ENCODE measurements around the gene RALB. TPM values are rescaled to one million over a fixed set of nuclear protein-coding genes. Genes with fewer than 3 reads are reported as not detected.

The RALB gene
- total RNA-seq, 2 experiments from 2014 or later: 45.7 to 50.4 TPM

GRCh38 chr2:120239488-120240287, 13.0 kb upstream of the RALB start:
- no peaks in the 10 kb centered on the region for H3K27me3 Mint-ChIP-seq
- H3K36me3 Mint-ChIP-seq: peaks cover 5% of the 10 kb centered on the region
- no peak overlapping the region for H3K27ac Mint-ChIP-seq
- no peak overlapping the region for H3K4me3 Mint-ChIP-seq
- no peak for ATAC-seq (ENCODE audit: low read depth)
- peaks cover 9% of the 10 kb centered on the region for H3K9me3 Mint-ChIP-seq
- H3K4me1 Mint-ChIP-seq: peaks cover 17% of the 10 kb centered on the region
- POLR2A ChIA-PET: interaction anchor here (0.7 to 1.8 kb wide), 3 partner anchors 7 to 75 kb away, joined by 3 to 9 read pairs (median 3); partner anchors contain the start of gene RALB
- DNase-seq: peak; percentile 15

- H3K4me3 Mint-ChIP-seq: no peak overlapping the region
- no peaks in the 10 kb centered on the region for H3K27me3 Mint-ChIP-seq
- H3K4me1 Mint-ChIP-seq: peaks cover 15% of the 10 kb centered on the region
- H3K27ac Mint-ChIP-seq: no peak overlapping the region
- POLR2A ChIA-PET: interaction anchor here (0.7 to 1.8 kb wide), 3 partner anchors 8 to 74 kb away, joined by 3 to 9 read pairs (median 3); partner anchors contain the start of gene RALB
- no peak for ATAC-seq (ENCODE audit: low read depth)
- peaks cover 4% of the 10 kb centered on the region for H3K36me3 Mint-ChIP-seq
- DNase-seq: no peak
- peaks cover 8% of the 10 kb centered on the region for H3K9me3 Mint-ChIP-seq
These were observed 11.7 kb upstream of the RALB start for GRCh38 chr2:120240901-120241429.

GRCh38 chr2:120241684-120242083, 11.0 kb upstream of the RALB start:
- peaks cover 8% of the 10 kb centered on the region for H3K9me3 Mint-ChIP-seq
- H3K36me3 Mint-ChIP-seq: peaks cover 4% of the 10 kb centered on the region
- H3K27ac Mint-ChIP-seq: no peak overlapping the region
- ATAC-seq (ENCODE audit: low read depth) (no peak), DNase-seq (no peak)
- POLR2A ChIA-PET: no interaction called here
- H3K27me3 Mint-ChIP-seq: peaks cover 2% of the 10 kb centered on the region
- H3K4me3 Mint-ChIP-seq: no peak overlapping the region
- H3K4me1 Mint-ChIP-seq: peaks cover 15% of the 10 kb centered on the region

GRCh38 chr2:120243211-120243610, 9.4 kb upstream of the RALB start:
- ATAC-seq (ENCODE audit: low read depth): no peak
- POLR2A ChIA-PET: interaction anchor here (0.9 to 1.3 kb wide), 2 partner anchors 9 to 10 kb away, joined by 3 to 4 read pairs; partner anchors contain the start of gene RALB

GRCh38 chr2:120243875-120244553, 8.6 kb upstream of the RALB start:
- no peak overlapping the region for H3K4me3 Mint-ChIP-seq
- ATAC-seq (ENCODE audit: low read depth): no peak
- H3K27ac Mint-ChIP-seq: peak overlapping the region; percentile 19
- no peak for DNase-seq
- POLR2A ChIA-PET: interaction anchor here (0.9 to 1.3 kb wide), 2 partner anchors 8 to 11 kb away, joined by 3 to 4 read pairs; partner anchors contain the start of gene RALB
- H3K27me3 Mint-ChIP-seq: peaks cover 16% of the 10 kb centered on the region
- H3K9me3 Mint-ChIP-seq: peaks cover 8% of the 10 kb centered on the region
- H3K36me3 Mint-ChIP-seq: peaks cover 4% of the 10 kb centered on the region
- peaks cover 20% of the 10 kb centered on the region for H3K4me1 Mint-ChIP-seq

More at GRCh38 chr2:120243211-120243610, 9.4 kb upstream of the RALB start:
- peaks cover 4% of the 10 kb centered on the region for H3K36me3 Mint-ChIP-seq
- H3K4me3 Mint-ChIP-seq: no peak overlapping the region
- no peak for DNase-seq
- H3K27ac Mint-ChIP-seq: no peak overlapping the region
- peaks cover 8% of the 10 kb centered on the region for H3K9me3 Mint-ChIP-seq
- peaks cover 22% of the 10 kb centered on the region for H3K4me1 Mint-ChIP-seq
- peaks cover 10% of the 10 kb centered on the region for H3K27me3 Mint-ChIP-seq

- H3K27ac Mint-ChIP-seq: no peak overlapping the region
- no peak overlapping the region for H3K4me3 Mint-ChIP-seq
- no peak for DNase-seq
- H3K9me3 Mint-ChIP-seq: peaks cover 8% of the 10 kb centered on the region
- peaks cover 22% of the 10 kb centered on the region for H3K27me3 Mint-ChIP-seq
- POLR2A ChIA-PET: interaction anchor here (1.0 to 1.3 kb wide), 2 partner anchors 8 to 13 kb away, joined by 4 to 5 read pairs; partner anchors contain the start of gene RALB
- peaks cover 4% of the 10 kb centered on the region for H3K36me3 Mint-ChIP-seq
- ATAC-seq (ENCODE audit: low read depth): no peak
- H3K4me1 Mint-ChIP-seq: peaks cover 18% of the 10 kb centered on the region
These were observed 7.8 kb upstream of the RALB start for GRCh38 chr2:120244656-120245519.

GRCh38 chr2:120245520-120246332, 6.9 kb upstream of the RALB start:
- POLR2A ChIA-PET: interaction anchor here (1.0 kb wide), 1 partner anchor 13 kb away, joined by 5 read pairs; no protein-coding TSS in a partner anchor
- H3K4me1 Mint-ChIP-seq: peaks cover 17% of the 10 kb centered on the region
- H3K36me3 Mint-ChIP-seq: peaks cover 4% of the 10 kb centered on the region
- H3K9me3 Mint-ChIP-seq: peaks cover 8% of the 10 kb centered on the region
- no peak for ATAC-seq (ENCODE audit: low read depth)
- H3K4me3 Mint-ChIP-seq: no peak overlapping the region
- H3K27me3 Mint-ChIP-seq: peaks cover 26% of the 10 kb centered on the region
- DNase-seq: no peak
- H3K27ac Mint-ChIP-seq: no peak overlapping the region

GRCh38 chr2:120246546-120247300, 5.9 kb upstream of the RALB start:
- H3K9me3 Mint-ChIP-seq: peaks cover 8% of the 10 kb centered on the region
- peaks cover 19% of the 10 kb centered on the region for H3K4me1 Mint-ChIP-seq
- H3K36me3 Mint-ChIP-seq: peaks cover 4% of the 10 kb centered on the region
- ATAC-seq (ENCODE audit: low read depth) (no peak), DNase-seq (no peak)
- POLR2A ChIA-PET: interaction anchor here (0.9 to 2.2 kb wide), 4 partner anchors 13 to 67 kb away, joined by 3 to 12 read pairs (median 4); no protein-coding TSS in a partner anchor
- no peak overlapping the region for H3K27ac Mint-ChIP-seq
- H3K4me3 Mint-ChIP-seq: peak overlapping the region; percentile 58
- H3K27me3 Mint-ChIP-seq: peaks cover 26% of the 10 kb centered on the region

GRCh38 chr2:120247851-120248250, 4.8 kb upstream of the RALB start:
- DNase-seq (no peak), ATAC-seq (ENCODE audit: low read depth) (no peak)
- Mint-ChIP-seq H3K9me3 (peaks cover 6% of the 10 kb centered on the region), H3K4me3 (no peak overlapping the region), H3K27me3 (peaks cover 26% of the 10 kb centered on the region), H3K27ac (no peak overlapping the region), H3K36me3 (peaks cover 4% of the 10 kb centered on the region), H3K4me1 (peaks cover 19% of the 10 kb centered on the region)
- POLR2A ChIA-PET: interaction anchor here (1.5 to 2.2 kb wide), 2 partner anchors 16 to 66 kb away, joined by 3 to 12 read pairs; no protein-coding TSS in a partner anchor

GRCh38 chr2:120250640-120251039, 2.0 kb upstream of the RALB start:
- peaks cover 37% of the 10 kb centered on the region for H3K4me1 Mint-ChIP-seq
- no peaks in the 10 kb centered on the region for H3K9me3 Mint-ChIP-seq
- peaks cover 15% of the 10 kb centered on the region for H3K36me3 Mint-ChIP-seq
- H3K27ac Mint-ChIP-seq: no peak overlapping the region
- no peak overlapping the region for H3K4me3 Mint-ChIP-seq
- DNase-seq (no peak), ATAC-seq (ENCODE audit: low read depth) (no peak)
- POLR2A ChIA-PET: interaction anchor here (4.5 kb wide), 1 partner anchor 19 kb away, joined by 44 read pairs; no protein-coding TSS in a partner anchor
- H3K27me3 Mint-ChIP-seq: peaks cover 26% of the 10 kb centered on the region

GRCh38 chr2:120251078-120251477, 1.6 kb upstream of the RALB start:
- ATAC-seq (ENCODE audit: low read depth): no peak
- Mint-ChIP-seq H3K4me3 (no peak overlapping the region), H3K27ac (no peak overlapping the region), H3K9me3 (no peaks in the 10 kb centered on the region), H3K27me3 (peaks cover 26% of the 10 kb centered on the region), H3K36me3 (peaks cover 20% of the 10 kb centered on the region), H3K4me1 (peaks cover 39% of the 10 kb centered on the region)
- no peak for DNase-seq
- POLR2A ChIA-PET: interaction anchor here (4.5 kb wide), 1 partner anchor 20 kb away, joined by 44 read pairs; no protein-coding TSS in a partner anchor
